ENCODE results near the gene TP53. TPM values are rescaled to one million over a fixed set of nuclear protein-coding genes. Genes with fewer than 3 reads are reported as not detected.

TP53 gene
- total and polyA plus RNA-seq, 9 of the 15 experiments (the other 6 are each of a cell fraction or from before 2014, with no cell fraction given), result 2.8 to 14.0 (median 7.1) TPM

- Histone ChIP-seq H2AFZ (ENCODE audit: low read depth, low read length) (peak within 1 kb of the TSS; percentile 84), H3K27ac (ENCODE audit: extremely low read depth, low read depth, low read length) (peak within 1 kb of the TSS; percentile 31; the same call in 2 of the 3 replicates), H3K9me1 (ENCODE audit: control insufficient read depth, insufficient read depth, low read length) (no peaks in the 10 kb centered on the region), H3K9me3 (replicated peaks; ENCODE audit: control insufficient read depth, insufficient read depth, low read depth, low read length) (no peaks in the 10 kb centered on the region), H3K4me1 (replicated peaks in 1 of 2; ENCODE audit: control insufficient read depth in 2 of 2, insufficient read depth in 2 of 2, low read length in 2 of 2) (peaks cover 0 to 17% of the 10 kb centered on the region in 2 experiments; a peak in 4 of 5 replicates), H4K20me1 (replicated peaks; ENCODE audit: control insufficient read depth, insufficient read depth, low read length) (no peaks in the 10 kb centered on the region), H3K4me2 (ENCODE audit: insufficient read depth, low read length) (peak within 1 kb of the TSS; percentile 77), H3K4me3 (peak within 1 kb of the TSS; percentile 51), H3K27me3 (ENCODE audit: control insufficient read depth in 2 of 2, insufficient read depth in 2 of 2, low read length in 2 of 2) (no peaks in the 10 kb centered on the region), H3K36me3 (ENCODE audit: control insufficient read depth, insufficient read depth, low read length) (no peaks in the 10 kb centered on the region), H3K9ac (ENCODE audit: insufficient read depth in 1 of 2, low read depth in 2 of 2, low read length in 2 of 2) (peak within 1 kb of the TSS; percentile 51 to 92; a peak in 2 of 4 replicates), H3K79me2 (ENCODE audit: control insufficient read depth, insufficient read depth, low read length) (no peaks in the 10 kb centered on the region)
- ATAC-seq (peak; percentile 93), FAIRE-seq (peak; percentile 95), DNase-seq (ENCODE audit: extremely low read depth in 1 of 4, low spot score in 3 of 4) (peak; percentile 95 to 98 (median 98))
- in situ Hi-C loops (cut with MboI), result no loop called here
- intact Hi-C loops (cut with micrococcal nuclease), result no loop called here
- TSS peak; percentile 81 for BruUV-seq (replicated peaks)
- ChIA-PET CTCF (ENCODE audit: low intra/inter-chr PET ratio) (no interaction called here), POLR2A (interaction anchor here (0.6 to 3.5 kb wide), 10 partner anchors 9 to 273 kb away, joined by 3 to 38 read pairs (median 4); partner anchors contain the start of genes FXR2, TMEM95, TP53 and WRAP53)
- WGBS (ENCODE audit: insufficient coverage, low coverage, missing lambda C conversion rate), result 1% methylated on average over 19 of the region's 54 CpGs
- TF ChIP-seq NRF1 (conservative IDR thresholded peaks at IDR 0.05 in 1 of 2, IDR thresholded peaks at IDR 0.05 in 1 of 2) (peak in 1 of 2 experiments; percentile 40; a peak in 2 of 4 replicates), FOXK2 (conservative IDR thresholded peaks at IDR 0.05 in 1 of 2, IDR thresholded peaks at IDR 0.05 in 1 of 2; ENCODE audit: low read depth in 2 of 2) (no peak), TEAD4 (IDR thresholded peaks at IDR 0.05; ENCODE audit: low read length) (peak; percentile 84), TEAD4 (CRISPR knock-in tag; IDR thresholded peaks at IDR 0.05; ENCODE audit: borderline replicate concordance) (no peak), POLR2AphosphoS5 (IDR thresholded peaks at IDR 0.05; ENCODE audit: control insufficient read depth, insufficient read depth, low read depth, low read length) (peak; percentile 24; the same call in 1 of the 2 replicates), BHLHE40 (IDR thresholded peaks at IDR 0.05; ENCODE audit: low read length) (peak; percentile 70), XRCC4 (IDR thresholded peaks at IDR 0.05; ENCODE audit: extremely low read depth, insufficient read depth, insufficient read length) (no peak), GTF2E2 (tag; IDR thresholded peaks at IDR 0.05) (no peak), ZBTB1 (CRISPR knock-in tag; IDR thresholded peaks at IDR 0.05; ENCODE audit: borderline replicate concordance, low read depth) (peak; percentile 91; the same call in 1 of the 2 replicates), ELF4 (CRISPR knock-in tag; IDR thresholded peaks at IDR 0.05) (no peak), RNF2 (IDR thresholded peaks at IDR 0.05) (peak; percentile 41; the same call in 1 of the 2 replicates), POLR3G (IDR thresholded peaks at IDR 0.05; ENCODE audit: extremely low read depth, insufficient read length, insufficient replicate concordance) (no peak), CXXC5 (CRISPR knock-in tag; IDR thresholded peaks at IDR 0.05) (peak; percentile 49), TCF3 (CRISPR knock-in tag; IDR thresholded peaks at IDR 0.05) (peak; percentile 39; the same call in 1 of the 2 replicates), TOE1 (IDR thresholded peaks at IDR 0.05; ENCODE audit: borderline replicate concordance) (peak; percentile 80; the same call in 1 of the 2 replicates), TOE1 (CRISPR knock-in tag; IDR thresholded peaks at IDR 0.05; ENCODE audit: borderline replicate concordance, low read depth) (no peak), POLR2A (conservative IDR thresholded peaks at IDR 0.05) (peak; percentile 42; the same call in 1 of the 2 replicates), CREB1 (IDR thresholded peaks at IDR 0.05) (0 out of 2 replicates have a peak, but pooled peaks have one; percentile 12), CREB1 (CRISPR knock-in tag; IDR thresholded peaks at IDR 0.05) (peak; percentile 21; the same call in 1 of the 2 replicates), KLF16 (IDR thresholded peaks at IDR 0.05) (peak; percentile 75; the same call in 1 of the 2 replicates), CREM (IDR thresholded peaks at IDR 0.05; ENCODE audit: low read depth) (0 out of 2 replicates have a peak, but pooled peaks have one; percentile 27), TAF7 (tag; IDR thresholded peaks at IDR 0.05) (no peak), MTF1 (CRISPR knock-in tag; IDR thresholded peaks at IDR 0.05; ENCODE audit: borderline replicate concordance) (no peak), CBFA2T3 (IDR thresholded peaks at IDR 0.05) (peak; percentile 68), EP400 (IDR thresholded peaks at IDR 0.05) (no peak), PML (IDR thresholded peaks at IDR 0.05; ENCODE audit: low read length) (no peak)
These were observed 59.8 kb downstream of the TP53 start, which contains the start of gene SAT2 for GRCh38 chr17:7627250-7628121. SAT2 (minus strand) TSS chr17:7627821; CDS start chr17:7627635, 186 bp downstream.
